Tibial nerve (tissue), 4 donors: ENCODE results near the gene TMCC1.

ENCODE experiments used
- CTCF ChIP-seq, 5 experiments: fragments of 200-600 bp in 3 of 5; fragments of 450-650 bp in 2 of 5; sonication (generic) in 3 of 5; IDR thresholded peaks; one replicate each; pipeline ENCODE4 v1.5.1; 2016 to 2019; ENCODE audit warnings: antibody characterized with exemption in 5 of 5, mild to moderate bottlenecking in 3 of 5, moderate library complexity in 2 of 5
- EP300 ChIP-seq, 2 donors: sonication (generic); formaldehyde crosslinking; IDR thresholded peaks; one replicate each; pipeline ENCODE4 v1.6.1; 2017; ENCODE audit warnings: antibody characterized with exemption in 2 of 2, mild to moderate bottlenecking in 1 of 2
- POLR2A ChIP-seq, 2 donors: fragments of 450-650 bp; IDR thresholded peaks; one replicate each; pipeline ENCODE4 v1.6.1; 2017; ENCODE audit warnings: antibody characterized with exemption in 2 of 2, mild to moderate bottlenecking in 2 of 2, moderate library complexity in 2 of 2

GRCh38 chr3:129809297-129809696 lies 84.2 kb downstream of the TMCC1 start:
- TF ChIP-seq CTCF (IDR thresholded peaks at IDR 0.05) = no peak
- no peak for TF ChIP-seq POLR2A (IDR thresholded peaks at IDR 0.05)
- no peak for TF ChIP-seq EP300 (IDR thresholded peaks at IDR 0.05)
